Peyer's patch (tissue), 4 donors: ENCODE results near the gene GALNT1.

Experiments used
- POLR2A ChIP-seq, 2 donors: fragments of 450-650 bp; IDR thresholded peaks; one replicate each; pipeline ENCODE4 v1.5.1; 2017; ENCODE audit warnings: antibody characterized with exemption in 2 of 2, mild to moderate bottlenecking in 2 of 2, moderate library complexity in 2 of 2
- TF ChIP-seq, protein P1 (sequence below), 6 experiments: fragments of 450-650 bp in 4 of 6; fragments of 200-600 bp in 2 of 6; sonication (generic) in 1 of 6; IDR thresholded peaks; one replicate each; pipeline ENCODE4 v1.5.1; 2017 to 2019; ENCODE audit warnings: antibody characterized with exemption in 6 of 6, mild to moderate bottlenecking in 3 of 6, moderate library complexity in 1 of 6

DNA sequence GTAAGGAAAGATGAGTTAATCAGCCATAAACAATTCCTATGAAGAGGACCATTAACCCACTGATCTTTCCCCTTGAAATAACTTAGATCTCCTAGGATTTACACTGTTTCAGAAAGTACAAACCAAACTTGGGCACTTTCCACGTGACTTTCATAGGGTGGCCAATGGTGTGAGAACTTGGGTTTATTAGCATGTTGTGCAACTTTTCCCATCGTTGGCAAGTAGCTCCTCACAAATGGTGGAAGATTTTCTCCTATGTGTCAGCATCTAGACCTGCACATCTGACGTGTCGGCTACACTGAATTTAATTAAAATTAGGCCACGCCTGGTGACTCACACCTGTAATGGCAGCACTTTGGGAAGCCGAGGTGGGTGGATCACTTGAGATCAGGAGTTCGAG is 116.3 kb downstream of the GALNT1 start:
- no peak for TF ChIP-seq POLR2A (IDR thresholded peaks at IDR 0.05)
- TF ChIP-seq, protein P1, sequence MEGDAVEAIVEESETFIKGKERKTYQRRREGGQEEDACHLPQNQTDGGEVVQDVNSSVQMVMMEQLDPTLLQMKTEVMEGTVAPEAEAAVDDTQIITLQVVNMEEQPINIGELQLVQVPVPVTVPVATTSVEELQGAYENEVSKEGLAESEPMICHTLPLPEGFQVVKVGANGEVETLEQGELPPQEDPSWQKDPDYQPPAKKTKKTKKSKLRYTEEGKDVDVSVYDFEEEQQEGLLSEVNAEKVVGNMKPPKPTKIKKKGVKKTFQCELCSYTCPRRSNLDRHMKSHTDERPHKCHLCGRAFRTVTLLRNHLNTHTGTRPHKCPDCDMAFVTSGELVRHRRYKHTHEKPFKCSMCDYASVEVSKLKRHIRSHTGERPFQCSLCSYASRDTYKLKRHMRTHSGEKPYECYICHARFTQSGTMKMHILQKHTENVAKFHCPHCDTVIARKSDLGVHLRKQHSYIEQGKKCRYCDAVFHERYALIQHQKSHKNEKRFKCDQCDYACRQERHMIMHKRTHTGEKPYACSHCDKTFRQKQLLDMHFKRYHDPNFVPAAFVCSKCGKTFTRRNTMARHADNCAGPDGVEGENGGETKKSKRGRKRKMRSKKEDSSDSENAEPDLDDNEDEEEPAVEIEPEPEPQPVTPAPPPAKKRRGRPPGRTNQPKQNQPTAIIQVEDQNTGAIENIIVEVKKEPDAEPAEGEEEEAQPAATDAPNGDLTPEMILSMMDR (IDR thresholded peaks at IDR 0.05), result no peak
